Stimulated activated CD4-positive, alpha-beta T cell treated with anti-CD3 and anti-CD28 coated beads, Interleukin-1b, Interleukin-23, amount 100 ng/mL, for 24 hours (primary cell): ENCODE data around the gene ACOX3.
"Not testable (repeated sequence)": the region's sequence is repeated elsewhere in the genome, so short reads cannot be mapped to it uniquely, and the experiment has no call there.

ENCODE experiments used
- DNase-seq, 4 experiments: peaks; one replicate each; pipeline ENCODE4 v3.0.0-alpha.2; 2020; ENCODE audit warnings: low read depth in 4 of 4, low spot score in 1 of 4

The ACOX3 gene

GRCh38 chr4:8355864-8356565 lies 84.5 kb downstream of the ACOX3 start:
- no peak for DNase-seq

- DNase-seq, result no peak
Measured at GRCh38 chr4:8355306-8355705, 85.2 kb downstream of the ACOX3 start.

GRCh38 chr4:8353912-8354453 lies 86.5 kb downstream of the ACOX3 start:
- no peak for DNase-seq

DNA sequence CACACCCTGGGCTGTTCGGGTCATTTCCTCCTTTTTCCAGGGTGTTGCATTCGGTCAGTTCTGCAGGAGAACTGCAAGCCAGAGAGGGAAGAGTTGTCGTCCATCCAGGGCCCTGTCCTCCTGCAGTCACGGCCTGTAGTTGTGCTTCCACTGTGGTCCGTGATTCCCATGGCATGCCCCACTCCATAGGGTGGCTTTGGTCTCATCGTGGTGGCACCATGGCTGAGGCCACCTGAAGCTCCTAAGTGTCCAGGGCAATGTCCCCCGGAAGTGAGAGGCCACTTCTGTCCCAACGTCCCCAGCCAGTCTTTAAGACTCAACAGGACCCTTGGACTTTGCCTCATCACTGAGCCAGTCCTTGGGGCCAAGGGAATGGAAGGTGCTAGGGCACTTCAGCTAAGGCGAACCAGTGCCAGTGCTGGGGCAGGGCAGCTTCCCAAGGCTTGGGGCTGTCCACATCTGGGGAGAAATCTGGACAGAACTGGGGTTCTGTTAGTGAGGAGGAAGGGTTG lies 87.3 kb downstream of the ACOX3 start:
- no peak for DNase-seq

DNA sequence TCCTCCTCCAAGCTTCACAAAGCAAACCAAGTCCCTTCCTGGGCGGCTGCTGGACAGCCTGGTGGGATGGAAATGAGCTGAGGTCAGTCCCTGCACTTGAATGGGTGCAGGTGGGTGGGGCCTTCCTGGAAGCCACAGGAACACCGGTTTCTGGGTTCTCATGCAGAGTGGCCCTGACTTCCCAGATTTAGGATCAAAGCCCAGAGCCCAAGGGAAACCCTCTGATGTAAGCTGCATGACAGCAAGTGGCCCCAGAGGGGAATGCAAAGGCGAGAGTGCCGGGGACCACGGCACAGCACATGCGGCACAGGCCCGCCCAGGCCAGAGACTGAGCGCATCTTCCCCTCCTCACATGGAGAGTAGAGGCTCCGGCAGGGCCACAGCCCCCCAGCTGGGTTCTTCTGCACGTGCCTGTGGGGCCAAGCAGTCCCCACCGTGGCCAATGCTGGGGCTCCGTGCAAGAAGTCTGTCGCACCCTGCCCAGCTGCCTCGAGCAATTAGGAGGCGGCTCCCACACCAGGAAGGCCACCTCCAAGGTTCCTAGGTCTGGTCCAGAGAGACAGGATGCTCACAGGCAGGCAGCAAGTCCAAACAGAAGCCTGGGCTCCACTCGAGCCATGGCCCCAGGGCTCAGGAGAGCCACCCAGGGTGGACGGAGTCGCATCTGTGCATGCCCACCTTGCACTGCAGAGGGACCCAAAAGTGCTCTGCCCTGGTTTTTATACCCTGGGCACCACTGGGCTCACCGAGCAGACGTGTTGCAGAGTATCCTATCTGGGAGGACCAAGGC lies 88.0 kb downstream of the ACOX3 start:
- DNase-seq, result no peak

- DNase-seq, result no peak
Measured at GRCh38 chr4:8351931-8352367, 88.6 kb downstream of the ACOX3 start.

- DNase-seq, result no peak
Measured at GRCh38 chr4:8350841-8351461, 89.6 kb downstream of the ACOX3 start.

DNA sequence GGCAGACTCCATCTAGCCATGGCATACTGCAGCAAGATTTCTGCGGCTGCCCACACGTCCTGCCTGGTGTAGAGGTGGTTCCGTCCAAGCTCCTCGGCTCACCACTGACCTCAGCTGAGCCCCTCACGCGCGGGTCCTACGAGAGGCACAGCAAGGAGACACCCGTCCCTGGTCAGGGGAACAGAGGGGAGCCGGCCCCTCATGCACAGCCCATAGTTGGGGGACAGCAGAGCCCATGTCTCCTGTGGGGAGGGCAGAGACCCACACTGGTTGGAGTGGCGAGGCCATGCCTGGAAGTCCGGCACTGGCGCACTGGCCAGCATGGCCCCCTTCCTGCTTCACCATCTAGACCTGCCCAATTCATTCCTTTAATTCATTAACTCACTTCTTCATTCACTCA lies 90.2 kb downstream of the ACOX3 start:
- DNase-seq, result no peak

DNA sequence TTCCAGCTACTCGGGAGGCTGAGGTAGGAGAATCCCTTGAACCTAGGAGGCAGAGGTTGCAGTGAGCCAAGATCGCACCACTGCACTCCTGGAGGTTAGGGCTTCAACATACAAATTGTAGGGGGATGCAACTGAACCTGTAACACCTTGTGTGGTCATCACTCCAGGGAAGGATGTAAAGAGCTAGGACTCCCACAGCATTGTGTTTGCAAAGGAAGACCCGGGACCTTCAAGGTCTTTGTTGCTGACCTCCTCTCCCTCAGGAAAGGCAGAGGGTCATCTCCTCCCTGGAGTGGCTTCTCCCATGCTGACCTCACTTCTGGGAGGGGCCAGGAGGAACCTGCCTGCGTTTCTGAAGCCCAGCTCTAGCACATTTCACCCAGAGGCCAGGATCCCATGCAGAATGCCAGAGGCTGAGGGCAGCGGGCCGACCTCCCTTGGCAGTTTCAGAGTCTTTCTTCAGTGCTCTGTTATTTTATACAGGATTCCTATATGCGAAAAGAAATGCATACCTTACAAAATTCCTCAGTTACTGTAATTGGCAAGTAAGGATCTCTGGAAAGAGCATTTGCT lies 90.8 kb downstream of the ACOX3 start:
- DNase-seq, result no peak

DNA sequence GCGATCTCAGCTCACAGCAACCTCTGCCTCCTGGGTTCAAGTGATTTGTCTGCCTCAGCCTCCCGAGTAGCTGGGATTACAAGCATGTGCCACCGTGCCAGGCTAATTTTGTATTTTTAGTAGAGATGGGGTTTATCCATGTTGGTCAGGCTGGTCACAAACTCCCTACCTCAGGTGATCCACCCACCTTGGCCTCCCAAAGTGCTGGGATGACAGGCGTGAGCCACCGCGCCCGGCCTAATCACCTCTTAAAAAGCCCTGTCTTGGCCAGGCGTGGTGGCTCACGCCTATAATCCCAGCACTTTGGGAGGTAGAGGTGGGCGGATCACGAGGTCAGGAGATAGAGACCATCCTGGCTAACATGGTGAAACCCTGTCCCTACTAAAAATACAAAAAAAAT lies 91.3 kb downstream of the ACOX3 start:
- DNase-seq, result not testable (repeated sequence)

DNA sequence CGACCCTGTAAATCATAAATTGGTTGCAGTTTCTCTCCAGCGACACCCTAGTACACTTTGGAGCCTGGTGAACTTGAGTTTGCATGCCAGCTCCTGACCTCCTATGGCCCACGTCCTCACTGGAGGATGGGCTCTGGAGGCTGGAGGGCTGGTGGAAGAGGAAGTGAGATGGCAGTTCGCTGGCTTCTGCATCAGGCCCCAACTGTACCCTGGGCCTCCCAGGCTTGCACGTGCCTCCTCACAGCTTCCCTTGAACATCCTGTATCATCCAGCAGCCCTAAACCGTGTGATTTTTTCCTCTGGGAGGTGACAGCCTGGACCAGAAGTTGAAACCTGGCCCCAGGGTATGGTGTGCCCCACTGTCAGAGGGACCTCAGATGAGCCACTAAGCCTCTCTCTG lies 92.5 kb downstream of the ACOX3 start:
- no peak for DNase-seq

- DNase-seq, result no peak
Measured at GRCh38 chr4:8347660-8348059, 92.9 kb downstream of the ACOX3 start.

- no peak for DNase-seq
Measured at GRCh38 chr4:8346838-8347605, 93.5 kb downstream of the ACOX3 start.

- no peak for DNase-seq
Measured at GRCh38 chr4:8345946-8346814, 94.3 kb downstream of the ACOX3 start.

DNA sequence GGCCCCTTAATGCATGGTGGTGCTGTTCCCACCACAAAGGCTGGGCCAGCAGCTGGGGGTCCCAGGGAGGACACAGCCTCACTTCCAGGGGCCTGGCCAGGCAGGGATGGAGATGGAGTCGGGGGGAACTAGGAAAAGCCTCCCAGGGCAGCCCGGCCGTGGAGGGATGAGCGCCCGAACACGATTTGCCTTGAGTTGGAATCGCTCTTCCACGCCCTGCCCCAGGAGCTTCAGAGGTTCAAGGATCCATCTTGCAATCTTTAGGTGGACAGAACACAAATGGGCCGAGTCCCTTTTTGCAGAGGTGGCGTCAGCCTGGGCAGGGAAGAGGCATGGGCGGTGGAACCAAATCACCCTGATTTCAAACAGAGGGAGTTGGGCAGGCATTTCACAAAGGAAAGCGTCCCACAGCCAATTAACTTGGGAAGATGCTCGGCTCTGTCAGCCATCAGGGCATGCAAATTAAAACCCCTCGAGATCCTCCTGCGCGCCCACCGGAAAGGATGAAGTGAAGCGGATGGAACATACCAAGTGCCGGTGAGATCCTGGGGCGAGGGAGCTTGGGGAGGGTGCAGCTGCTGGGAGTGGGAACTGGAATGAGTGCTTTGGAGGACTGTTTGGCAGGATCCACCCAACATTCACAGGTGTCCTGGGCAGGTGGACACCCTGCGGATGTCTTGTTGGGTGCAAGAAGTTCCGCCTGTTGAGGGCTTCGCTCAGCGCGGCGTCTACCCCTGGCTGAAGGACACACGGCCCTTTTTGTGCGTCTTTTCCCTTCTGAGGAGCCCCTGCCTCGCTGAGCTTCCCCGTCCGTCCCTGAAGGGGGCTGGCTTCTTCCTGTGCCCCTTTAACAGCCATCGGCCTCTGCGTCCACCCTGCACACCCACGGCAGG lies 95.2 kb downstream of the ACOX3 start:
- no peak for DNase-seq

DNA sequence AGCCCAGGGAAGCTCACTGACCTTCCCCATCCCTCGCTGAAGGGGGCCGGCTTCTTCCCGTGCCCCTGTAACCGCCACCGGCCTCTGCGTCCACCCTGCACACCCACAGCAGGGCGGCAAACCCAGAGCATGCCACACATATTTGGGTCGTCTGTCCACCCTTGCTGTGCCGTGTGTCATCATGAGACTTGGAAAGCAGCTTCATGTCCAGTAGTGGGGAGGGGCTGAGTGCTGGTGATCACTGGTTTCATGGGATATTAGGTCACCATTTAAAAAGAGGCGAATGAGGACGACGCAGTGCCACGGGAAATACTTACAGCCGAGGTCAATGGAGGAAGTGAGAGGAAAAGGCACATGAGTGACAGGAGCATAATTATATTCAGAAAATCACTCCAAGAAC lies 96.1 kb downstream of the ACOX3 start:
- DNase-seq, result no peak

GRCh38 chr4:8343967-8344331 lies 96.6 kb downstream of the ACOX3 start:
- no peak for DNase-seq

DNA sequence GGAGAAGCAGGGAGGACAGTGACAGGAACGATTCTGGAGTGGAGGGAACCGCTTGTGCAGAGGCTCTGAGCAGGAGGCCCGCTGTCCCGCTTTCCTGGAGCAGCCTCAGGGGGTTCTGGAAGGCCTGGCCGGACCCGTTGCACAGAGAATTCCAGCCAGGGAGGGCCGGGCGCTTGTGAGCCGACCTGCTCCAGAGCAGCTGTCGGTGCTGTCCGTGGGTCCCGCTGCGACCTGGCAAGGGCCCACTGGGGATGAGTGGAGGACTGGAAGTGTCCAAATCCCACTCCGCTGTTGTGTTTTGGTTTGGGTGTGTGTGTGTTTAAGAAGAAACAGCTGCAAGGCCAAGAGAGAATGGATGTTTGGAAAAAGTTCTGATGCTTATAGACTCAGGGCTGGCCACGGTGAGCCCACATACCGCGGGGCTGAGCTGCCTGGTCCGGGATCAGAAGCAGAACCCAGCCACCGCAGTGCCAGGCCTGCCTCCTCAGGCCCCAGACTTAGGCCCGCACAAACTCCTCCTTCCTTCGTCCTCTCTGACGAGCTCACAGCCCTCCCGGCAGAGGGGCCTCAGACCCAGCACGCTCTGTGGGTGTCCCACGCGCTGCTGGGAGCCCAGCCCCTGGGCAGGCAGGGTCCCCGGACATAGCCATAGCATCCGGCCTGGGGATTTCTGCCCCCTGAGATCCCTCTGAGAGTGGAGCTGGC lies 97.1 kb downstream of the ACOX3 start:
- DNase-seq, result no peak
